Suprapubic skin (tissue), 4 donors: ENCODE results near the gene DCD.

Experiments
- CTCF ChIP-seq, 2 donors: fragments of 200-600 bp in 1 of 2; fragments of 450-650 bp in 1 of 2; sonication (generic) in 1 of 2; IDR thresholded peaks; one replicate each; pipeline ENCODE4 v1.5.1; 2016 to 2019; ENCODE audit warnings: antibody characterized with exemption in 2 of 2, mild to moderate bottlenecking in 1 of 2, moderate library complexity in 1 of 2
- EP300 ChIP-seq: sonication (generic); formaldehyde crosslinking; IDR thresholded peaks from one replicate; pipeline ENCODE4 v1.6.1; 2017; ENCODE audit warnings: antibody characterized with exemption
- POLR2A ChIP-seq, 2 donors: fragments of 450-650 bp; IDR thresholded peaks; one replicate each; pipeline ENCODE4 v1.6.1; 2017; ENCODE audit warnings: antibody characterized with exemption in 2 of 2, mild to moderate bottlenecking in 2 of 2, moderate library complexity in 2 of 2
- POLR2AphosphoS5 ChIP-seq, 3 donors: sonication (generic); formaldehyde crosslinking; IDR thresholded peaks; one replicate each; pipeline ENCODE4 v1.6.1; 2017; ENCODE audit warnings: antibody characterized with exemption in 3 of 3

- TF ChIP-seq CTCF (IDR thresholded peaks at IDR 0.05) (no peak), POLR2AphosphoS5 (IDR thresholded peaks at IDR 0.05) (no peak), POLR2A (IDR thresholded peaks at IDR 0.05) (no peak), EP300 (no peak)
Observed at GRCh38 chr12:54689034-54689372, 40.8 kb upstream of the DCD start.
